ENCODE results near the gene PF4V1.

DNA sequence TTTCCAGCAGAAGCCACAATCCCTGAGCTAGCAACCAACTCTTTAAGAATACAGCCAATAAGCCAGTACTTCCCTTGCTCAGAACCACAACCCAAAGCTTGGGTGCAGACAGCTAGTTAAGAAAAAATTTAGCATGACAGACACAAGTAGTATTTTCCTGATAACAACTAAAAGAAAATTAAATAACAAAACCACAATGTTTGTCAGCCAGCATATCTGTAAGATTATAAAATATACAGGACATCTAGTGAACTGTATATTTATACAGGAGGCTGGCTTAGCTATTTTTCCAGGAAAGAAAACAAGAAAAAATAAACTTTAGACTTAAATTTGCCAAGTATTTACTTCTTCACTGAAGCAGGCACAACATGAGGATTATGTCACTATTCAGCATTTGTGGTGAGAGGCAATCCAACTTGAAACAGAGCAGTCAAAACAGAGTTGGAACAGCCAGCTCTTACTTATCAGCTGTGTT, 6.6 kb downstream of the PF4V1 start:
- TF ChIP-seq EGR1 (conservative IDR thresholded peaks at IDR 0.05) (no peak), BRF1 (IDR thresholded peaks at IDR 0.05; ENCODE audit: borderline replicate concordance, extremely low read depth, insufficient read length) (no peak), CBX5 (IDR thresholded peaks at IDR 0.05; ENCODE audit: borderline replicate concordance, low read depth) (no peak), EP300 (IDR thresholded peaks at IDR 0.05; ENCODE audit: low read length) (no peak), ZNF274 (IDR thresholded peaks at IDR 0.05; ENCODE audit: borderline replicate concordance, low read depth, low read length) (no peak)
